A673 (cell line): ENCODE measurements around the gene FAM50B.

Experiments
- EZH2 ChIP-seq: fragments of 200-600 bp; sonication (generic); IDR thresholded peaks from 2 replicates; pipeline ENCODE4 v1.6.1; 2017; ENCODE audit warnings: borderline replicate concordance, low read depth, mild to moderate bottlenecking, mixed read lengths, antibody characterized with exemption, low read length; ENCODE audit not compliant: poor library complexity, severe bottlenecking
- TF ChIP-seq, protein P1 (sequence below): fragments of 300-800, 200-600 bp; sonication (generic); conservative IDR thresholded peaks from 2 replicates; pipeline ENCODE4 v1.5.1; 2017; ENCODE audit warnings: low read depth, mild to moderate bottlenecking, antibody characterized with exemption, low read length, moderate library complexity, mixed read lengths

DNA sequence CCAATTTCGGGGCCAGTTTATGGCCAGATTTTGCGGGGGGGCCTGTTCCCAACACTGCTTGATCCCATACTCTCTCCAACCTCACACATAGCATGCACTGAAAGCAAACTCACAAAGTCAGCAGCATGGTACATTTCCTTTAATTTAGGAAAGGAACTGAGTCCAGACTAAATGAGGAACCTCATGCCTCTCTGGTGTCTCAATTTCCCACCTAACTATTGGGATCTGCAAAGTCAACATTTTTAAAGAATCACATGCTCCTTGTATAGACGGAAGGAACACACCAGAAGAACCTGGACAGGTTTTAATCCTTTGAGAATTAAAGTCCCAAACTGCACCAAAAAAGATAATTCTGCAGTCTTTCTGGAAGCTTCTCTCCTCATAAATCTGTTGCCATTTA lies 33.3 kb downstream of the FAM50B start:
- TF ChIP-seq, protein P1, sequence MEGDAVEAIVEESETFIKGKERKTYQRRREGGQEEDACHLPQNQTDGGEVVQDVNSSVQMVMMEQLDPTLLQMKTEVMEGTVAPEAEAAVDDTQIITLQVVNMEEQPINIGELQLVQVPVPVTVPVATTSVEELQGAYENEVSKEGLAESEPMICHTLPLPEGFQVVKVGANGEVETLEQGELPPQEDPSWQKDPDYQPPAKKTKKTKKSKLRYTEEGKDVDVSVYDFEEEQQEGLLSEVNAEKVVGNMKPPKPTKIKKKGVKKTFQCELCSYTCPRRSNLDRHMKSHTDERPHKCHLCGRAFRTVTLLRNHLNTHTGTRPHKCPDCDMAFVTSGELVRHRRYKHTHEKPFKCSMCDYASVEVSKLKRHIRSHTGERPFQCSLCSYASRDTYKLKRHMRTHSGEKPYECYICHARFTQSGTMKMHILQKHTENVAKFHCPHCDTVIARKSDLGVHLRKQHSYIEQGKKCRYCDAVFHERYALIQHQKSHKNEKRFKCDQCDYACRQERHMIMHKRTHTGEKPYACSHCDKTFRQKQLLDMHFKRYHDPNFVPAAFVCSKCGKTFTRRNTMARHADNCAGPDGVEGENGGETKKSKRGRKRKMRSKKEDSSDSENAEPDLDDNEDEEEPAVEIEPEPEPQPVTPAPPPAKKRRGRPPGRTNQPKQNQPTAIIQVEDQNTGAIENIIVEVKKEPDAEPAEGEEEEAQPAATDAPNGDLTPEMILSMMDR, result no peak
- no peak for TF ChIP-seq EZH2
